SK-N-SH treated with all-trans-retinoic acid at 6 μM for 48 hours (cell line): ENCODE measurements around the gene COL21A1.

Experiments
- RARB ChIP-seq: fragments of 250-450 bp; sonication (Bioruptor Pico); IDR thresholded peaks from 2 replicates; pipeline ENCODE4 v1.8.0; 2021; ENCODE audit warnings: mild to moderate bottlenecking, moderate library complexity
- ZFP3 ChIP-seq: fragments of 250-450 bp; sonication (Bioruptor Pico); IDR thresholded peaks from 2 replicates; pipeline ENCODE4 v1.5.0; 2020; ENCODE audit warnings: mild to moderate bottlenecking, moderate library complexity
- ZFP30 ChIP-seq: fragments of 450-650 bp; formaldehyde crosslinking; IDR thresholded peaks from 2 replicates; pipeline ENCODE4 v1.5.0; 2022; ENCODE audit warnings: mild to moderate bottlenecking, moderate library complexity
- TF ChIP-seq, protein P1 (sequence below): fragments of 250-450 bp; sonication (Bioruptor Pico); IDR thresholded peaks from 2 replicates; pipeline ENCODE4 v1.8.0; 2020; ENCODE audit warnings: mild to moderate bottlenecking, moderate library complexity, borderline replicate concordance

DNA sequence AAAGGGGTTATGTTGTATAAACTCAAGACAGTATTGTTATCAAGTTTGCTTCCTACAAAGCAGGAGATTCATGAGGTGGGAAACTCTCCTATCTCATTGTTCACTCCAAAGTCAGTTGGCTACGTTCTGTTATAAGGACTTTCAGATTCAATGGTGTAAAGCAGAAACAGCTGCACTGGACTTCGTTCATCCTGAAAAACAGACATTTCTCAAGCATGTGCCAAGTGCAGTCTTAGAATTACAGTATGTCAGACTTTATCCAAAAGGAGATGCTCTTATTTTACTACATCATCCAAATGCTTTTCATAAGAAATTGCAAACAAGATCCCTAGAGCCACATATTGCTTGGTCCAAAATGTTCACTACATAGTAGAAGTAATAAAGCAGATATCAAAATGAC is 14.9 kb downstream of the COL21A1 start:
- TF ChIP-seq, protein P1, sequence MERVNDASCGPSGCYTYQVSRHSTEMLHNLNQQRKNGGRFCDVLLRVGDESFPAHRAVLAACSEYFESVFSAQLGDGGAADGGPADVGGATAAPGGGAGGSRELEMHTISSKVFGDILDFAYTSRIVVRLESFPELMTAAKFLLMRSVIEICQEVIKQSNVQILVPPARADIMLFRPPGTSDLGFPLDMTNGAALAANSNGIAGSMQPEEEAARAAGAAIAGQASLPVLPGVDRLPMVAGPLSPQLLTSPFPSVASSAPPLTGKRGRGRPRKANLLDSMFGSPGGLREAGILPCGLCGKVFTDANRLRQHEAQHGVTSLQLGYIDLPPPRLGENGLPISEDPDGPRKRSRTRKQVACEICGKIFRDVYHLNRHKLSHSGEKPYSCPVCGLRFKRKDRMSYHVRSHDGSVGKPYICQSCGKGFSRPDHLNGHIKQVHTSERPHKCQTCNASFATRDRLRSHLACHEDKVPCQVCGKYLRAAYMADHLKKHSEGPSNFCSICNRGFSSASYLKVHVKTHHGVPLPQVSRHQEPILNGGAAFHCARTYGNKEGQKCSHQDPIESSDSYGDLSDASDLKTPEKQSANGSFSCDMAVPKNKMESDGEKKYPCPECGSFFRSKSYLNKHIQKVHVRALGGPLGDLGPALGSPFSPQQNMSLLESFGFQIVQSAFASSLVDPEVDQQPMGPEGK = no peak
- no peak for TF ChIP-seq RARB
- TF ChIP-seq ZFP30 = no peak
- no peak for TF ChIP-seq ZFP3 (CRISPR knock-in tag)
